Tibial nerve (tissue), 4 donors: ENCODE measurements around the gene CDHR5. TPM values are rescaled to one million over a fixed set of nuclear protein-coding genes. Genes with fewer than 3 reads are reported as not detected.

Experiments used
- DNase-seq, 2 donors: peaks; one replicate each; pipeline ENCODE4 v3.0.0-alpha.2; 2019; ENCODE audit warnings: low spot score in 2 of 2
- H3K27ac ChIP-seq, 4 donors: fragments of 200-600 bp; sonication (generic) in 3 of 4; one replicate each; pipeline ENCODE4 v1.5.1; 2017 to 2019; ENCODE audit warnings: mild to moderate bottlenecking in 1 of 4
- H3K27me3 ChIP-seq, 2 donors: fragments of 200-600 bp; sonication (generic) in 1 of 2; one replicate each; pipeline versions ENCODE4 v1.5.1 to v1.6.0; 2017 to 2019
- H3K36me3 ChIP-seq, 3 donors: fragments of 200-600 bp; sonication (generic); one replicate each; pipeline ENCODE4 v1.5.1; 2018 to 2019
- H3K4me1 ChIP-seq, 4 donors: fragments of 200-600 bp; sonication (generic) in 3 of 4; one replicate each; pipeline ENCODE4 v1.5.1; 2017 to 2019
- H3K4me3 ChIP-seq, 4 donors: fragments of 200-600 bp; sonication (generic) in 3 of 4; one replicate each; pipeline ENCODE4 v1.5.1; 2017 to 2019; ENCODE audit warnings: mild to moderate bottlenecking in 1 of 4, moderate library complexity in 1 of 4
- H3K9me3 ChIP-seq, 4 donors: fragments of 200-600 bp; sonication (generic) in 3 of 4; one replicate each; pipeline ENCODE4 v1.5.1; 2017 to 2019
- EP300 ChIP-seq, 2 donors: sonication (generic); formaldehyde crosslinking; IDR thresholded peaks; one replicate each; pipeline ENCODE4 v1.6.1; 2017; ENCODE audit warnings: antibody characterized with exemption in 2 of 2, mild to moderate bottlenecking in 1 of 2
- POLR2A ChIP-seq, 2 donors: fragments of 450-650 bp; IDR thresholded peaks; one replicate each; pipeline ENCODE4 v1.6.1; 2017; ENCODE audit warnings: antibody characterized with exemption in 2 of 2, mild to moderate bottlenecking in 2 of 2, moderate library complexity in 2 of 2
- WGBS, 2 donors: methylation state at CpG; one replicate each; pipeline ENCODE4 v1.1.5; 2018; 5-methylcytosine and 5-hydroxymethylcytosine counted together
- total RNA-seq, 4 donors: library from RNA; depleted of rRNA; stranded (reverse); fragments of >200 nt; gene quantifications; one replicate each; pipeline ENCODE4 v1.1.0, GENCODE V29; 2016
- TF ChIP-seq, protein P1 (sequence below), 5 experiments: fragments of 200-600 bp in 3 of 5; fragments of 450-650 bp in 2 of 5; sonication (generic) in 3 of 5; IDR thresholded peaks; one replicate each; pipeline ENCODE4 v1.5.1; 2016 to 2019; ENCODE audit warnings: antibody characterized with exemption in 5 of 5, mild to moderate bottlenecking in 3 of 5, moderate library complexity in 2 of 5

Gene CDHR5
- total RNA-seq, 4 donors from 2014 or later: not detected

DNA sequence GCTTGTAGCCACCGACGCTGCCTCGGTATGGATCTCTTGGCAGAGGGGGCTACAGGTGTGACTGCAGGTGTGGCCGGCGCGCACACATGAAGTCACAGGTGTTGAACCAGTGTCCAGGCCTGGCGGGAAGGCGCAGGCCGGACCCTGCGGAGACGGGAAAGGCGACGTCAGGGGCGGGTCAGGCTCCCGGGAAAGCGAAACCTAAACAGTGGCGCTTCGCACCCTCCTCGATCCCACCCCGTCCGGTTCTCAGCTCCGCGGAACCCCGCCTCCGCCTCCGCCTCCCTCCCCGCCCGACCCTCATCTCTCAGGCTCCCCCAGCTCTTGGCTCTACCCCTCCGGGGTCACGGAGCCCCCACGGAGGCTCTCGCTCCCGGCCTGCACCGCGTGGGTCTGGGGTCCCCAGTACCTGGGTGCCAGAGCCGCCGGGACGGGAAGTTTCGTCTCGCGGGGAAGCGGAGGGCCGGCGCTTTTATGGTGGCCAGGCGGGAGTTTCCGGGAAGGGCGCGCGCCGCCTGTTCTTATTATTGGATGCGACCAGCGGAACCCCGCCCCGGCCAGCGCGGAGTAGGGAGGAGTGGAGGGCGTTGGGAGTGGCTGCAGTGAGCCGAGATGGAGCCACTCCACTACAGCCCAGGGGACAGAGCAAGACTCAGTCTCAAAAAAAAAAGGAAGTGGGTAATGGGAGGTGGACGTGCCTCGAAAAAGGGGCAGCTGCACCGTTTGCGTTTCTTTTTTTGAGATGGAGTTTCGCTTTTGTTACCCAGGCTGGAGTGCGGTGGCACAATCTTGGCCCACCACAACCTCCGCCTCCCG lies 9.0 kb downstream of the CDHR5 start, which contains the start of gene IRF7:
TSS of gene IRF7 (minus strand) at position 447 of the 816 bp plus-strand sequence. CDS start 586 bp downstream, outside the sequence.
- peak within 1 kb of the TSS; percentile 83 to 96 (median 92) for H3K27ac ChIP-seq
- TF ChIP-seq EP300 (IDR thresholded peaks at IDR 0.05): peak in 1 of 2 donors; percentile 91
- TF ChIP-seq POLR2A (IDR thresholded peaks at IDR 0.05): peak in 1 of 2 donors; percentile 82
- TF ChIP-seq, protein P1, sequence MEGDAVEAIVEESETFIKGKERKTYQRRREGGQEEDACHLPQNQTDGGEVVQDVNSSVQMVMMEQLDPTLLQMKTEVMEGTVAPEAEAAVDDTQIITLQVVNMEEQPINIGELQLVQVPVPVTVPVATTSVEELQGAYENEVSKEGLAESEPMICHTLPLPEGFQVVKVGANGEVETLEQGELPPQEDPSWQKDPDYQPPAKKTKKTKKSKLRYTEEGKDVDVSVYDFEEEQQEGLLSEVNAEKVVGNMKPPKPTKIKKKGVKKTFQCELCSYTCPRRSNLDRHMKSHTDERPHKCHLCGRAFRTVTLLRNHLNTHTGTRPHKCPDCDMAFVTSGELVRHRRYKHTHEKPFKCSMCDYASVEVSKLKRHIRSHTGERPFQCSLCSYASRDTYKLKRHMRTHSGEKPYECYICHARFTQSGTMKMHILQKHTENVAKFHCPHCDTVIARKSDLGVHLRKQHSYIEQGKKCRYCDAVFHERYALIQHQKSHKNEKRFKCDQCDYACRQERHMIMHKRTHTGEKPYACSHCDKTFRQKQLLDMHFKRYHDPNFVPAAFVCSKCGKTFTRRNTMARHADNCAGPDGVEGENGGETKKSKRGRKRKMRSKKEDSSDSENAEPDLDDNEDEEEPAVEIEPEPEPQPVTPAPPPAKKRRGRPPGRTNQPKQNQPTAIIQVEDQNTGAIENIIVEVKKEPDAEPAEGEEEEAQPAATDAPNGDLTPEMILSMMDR (IDR thresholded peaks at IDR 0.05): peak in 1 of 5 experiments; percentile 29
- H3K9me3 ChIP-seq: no peaks in the 10 kb centered on the region
- 6 to 8% methylated on average over 38 to 55 of the region's 66 CpGs for WGBS, 2 donors
- peak; percentile 95 for DNase-seq
- peaks cover 0 to 44% (median 17%) of the 10 kb centered on the region in 4 donors for H3K4me1 ChIP-seq
- H3K27me3 ChIP-seq: no peaks in the 10 kb centered on the region
- peaks cover 0 to 65% (median 10%) of the 10 kb centered on the region in 3 donors for H3K36me3 ChIP-seq
- H3K4me3 ChIP-seq: peak within 1 kb of the TSS; percentile 56 to 83 (median 71)

DNA sequence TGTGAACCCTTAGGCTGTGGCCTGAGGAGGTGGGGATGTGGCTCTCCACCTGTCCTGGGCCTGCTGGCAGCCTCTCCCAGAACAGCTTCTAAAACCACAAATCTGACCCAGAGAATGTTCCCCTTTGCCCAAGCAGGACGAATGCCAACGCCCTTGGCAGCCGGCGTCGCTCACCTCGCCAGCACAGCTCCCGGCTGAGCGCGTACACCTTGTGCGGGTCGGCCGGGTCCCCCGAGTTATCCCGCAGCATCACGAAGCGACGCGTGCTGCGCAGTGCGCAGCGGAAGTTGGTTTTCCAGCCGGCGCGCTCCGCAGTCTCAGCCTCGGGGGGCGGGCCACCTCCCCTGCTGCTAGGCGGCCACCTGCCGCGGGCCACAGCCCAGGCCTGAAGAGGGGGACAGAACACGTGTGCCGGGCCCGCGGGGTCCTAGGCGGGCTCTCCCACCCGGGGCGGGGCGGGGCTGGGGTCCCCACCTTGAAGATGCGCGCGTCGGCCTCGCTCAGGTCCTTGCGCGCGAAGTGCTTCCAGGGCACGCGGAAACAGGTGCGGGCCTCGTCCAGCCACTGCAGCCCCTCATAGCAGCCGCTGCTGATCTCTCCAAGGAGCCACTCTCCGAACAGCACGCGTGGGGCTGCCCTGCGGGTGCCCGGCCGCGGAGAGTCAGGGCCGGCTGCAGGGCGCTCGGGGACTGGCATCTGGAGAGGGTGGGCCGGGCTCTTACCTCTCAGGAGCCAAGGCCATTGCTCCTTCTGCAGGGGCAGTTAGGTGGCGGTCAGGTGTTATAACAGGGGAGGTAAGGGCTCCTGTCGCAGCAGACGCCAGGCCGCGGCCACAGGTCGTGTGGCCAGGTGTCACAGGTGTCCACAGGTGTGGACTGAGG lies 9.9 kb downstream of the CDHR5 start:
- TF ChIP-seq EP300 (IDR thresholded peaks at IDR 0.05): no peak
- TF ChIP-seq, protein P1 (IDR thresholded peaks at IDR 0.05): no peak
- no peak for TF ChIP-seq POLR2A (IDR thresholded peaks at IDR 0.05)
- no peak for DNase-seq
- peaks cover 0 to 67% (median 12%) of the 10 kb centered on the region in 3 donors for H3K36me3 ChIP-seq
- H3K27ac ChIP-seq: peak overlapping the region; percentile 83 to 96 (median 92)
- WGBS, 2 donors: 67 to 72% methylated on average over 53 to 56 of the region's 68 CpGs
- H3K4me1 ChIP-seq: peaks cover 0 to 38% (median 17%) of the 10 kb centered on the region in 4 donors
- peak overlapping the region; percentile 56 to 83 (median 71) for H3K4me3 ChIP-seq
- H3K27me3 ChIP-seq: no peaks in the 10 kb centered on the region
- H3K9me3 ChIP-seq: no peaks in the 10 kb centered on the region

DNA sequence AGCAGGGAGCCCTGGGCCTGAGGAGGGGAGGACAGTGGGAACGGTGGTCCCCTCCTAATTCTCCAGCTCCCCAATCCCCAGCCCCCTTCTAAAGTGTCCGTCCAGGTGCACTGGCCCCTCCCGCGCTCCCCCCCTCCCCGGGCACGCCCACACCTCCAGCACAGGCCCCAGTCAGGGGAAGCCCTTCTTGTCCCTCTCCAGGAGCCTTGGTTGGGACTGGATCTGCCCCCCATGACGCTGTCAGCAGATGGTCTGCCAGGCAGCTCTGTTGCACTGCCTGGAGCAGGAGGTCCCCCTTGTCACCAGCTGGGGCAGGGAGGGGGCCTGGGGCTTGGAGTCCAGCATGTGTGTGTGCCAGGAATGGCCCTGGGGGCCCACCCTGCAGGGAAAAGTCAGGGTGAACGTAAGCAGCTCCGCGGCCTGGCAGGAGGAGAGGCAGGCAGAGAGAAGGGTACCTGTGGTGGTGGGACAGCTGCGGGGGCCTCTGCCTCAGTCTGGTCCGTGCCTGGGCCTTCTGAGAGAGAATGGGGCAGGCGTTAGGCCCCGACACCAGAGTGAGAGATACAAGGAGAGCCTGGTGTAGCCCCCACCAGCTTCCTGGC lies 10.6 kb downstream of the CDHR5 start:
- peaks cover 0 to 38% (median 17%) of the 10 kb centered on the region in 4 donors for H3K4me1 ChIP-seq
- H3K27ac ChIP-seq: peak overlapping the region; percentile 34 to 96 (median 92)
- WGBS, 2 donors: 75 to 79% methylated on average over 14 of the region's 14 CpGs
- peaks cover 0 to 67% (median 12%) of the 10 kb centered on the region in 3 donors for H3K36me3 ChIP-seq
- no peak for DNase-seq
- H3K4me3 ChIP-seq: peak overlapping the region in 1 of 4 donors; percentile 75
- TF ChIP-seq, protein P1 (IDR thresholded peaks at IDR 0.05): no peak
- TF ChIP-seq POLR2A (IDR thresholded peaks at IDR 0.05) (no peak), EP300 (IDR thresholded peaks at IDR 0.05) (no peak)
- no peaks in the 10 kb centered on the region for H3K27me3 ChIP-seq
- H3K9me3 ChIP-seq: no peaks in the 10 kb centered on the region

DNA sequence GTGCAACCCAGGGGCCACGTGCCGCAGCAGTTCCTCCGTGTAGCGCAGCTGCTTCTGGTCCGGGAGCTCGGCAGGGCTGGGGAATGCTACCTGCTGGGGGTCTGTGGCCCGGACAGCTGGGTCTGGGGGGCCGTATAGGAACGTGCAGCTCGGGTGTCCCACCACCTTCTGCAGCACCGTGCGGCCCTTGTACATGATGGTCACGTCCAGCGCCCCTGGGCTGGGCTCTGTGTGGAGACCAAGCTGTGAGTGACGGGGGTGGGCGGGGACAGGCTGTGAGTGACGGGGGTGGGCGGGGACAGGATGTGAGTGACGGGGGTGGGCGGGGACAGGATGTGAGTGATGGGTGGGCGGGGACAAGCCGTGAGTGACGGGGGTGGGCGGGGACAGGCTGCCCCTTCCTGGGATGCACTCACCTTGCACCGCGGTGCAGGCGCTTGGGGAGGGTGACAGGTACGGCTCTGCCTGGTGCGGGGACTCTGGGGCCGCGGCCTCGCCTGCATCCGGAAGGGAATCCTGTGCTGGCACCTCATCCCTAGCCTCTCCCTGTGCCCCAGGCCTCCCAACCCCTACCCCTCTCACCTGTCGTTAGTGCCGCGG lies 11.3 kb downstream of the CDHR5 start:
- H3K4me3 ChIP-seq: no peak overlapping the region
- H3K27me3 ChIP-seq: no peaks in the 10 kb centered on the region
- H3K9me3 ChIP-seq: no peaks in the 10 kb centered on the region
- peaks cover 0 to 38% (median 17%) of the 10 kb centered on the region in 4 donors for H3K4me1 ChIP-seq
- WGBS, 2 donors: 58 to 64% methylated on average over 25 to 32 of the region's 36 CpGs
- H3K27ac ChIP-seq: peak overlapping the region; percentile 34 to 96 (median 92)
- no peak for TF ChIP-seq EP300 (IDR thresholded peaks at IDR 0.05)
- TF ChIP-seq, protein P1 (IDR thresholded peaks at IDR 0.05): no peak
- TF ChIP-seq POLR2A (IDR thresholded peaks at IDR 0.05): no peak
- peak; percentile 68 to 73 for DNase-seq
- peaks cover 0 to 73% (median 13%) of the 10 kb centered on the region in 3 donors for H3K36me3 ChIP-seq
